Mesothelial cell of epicardium (in vitro differentiated cells): ENCODE results near the gene GRAP2. TPM values are rescaled to one million over a fixed set of nuclear protein-coding genes. Genes with fewer than 3 reads are reported as not detected.

Experiments
- DNase-seq, 2 experiments: peaks; one replicate each; pipeline ENCODE4 v3.0.0; 2021; ENCODE audit warnings: low spot score in 2 of 2; ENCODE audit not compliant: unreplicated experiment in 2 of 2
- H3K27ac Mint-ChIP-seq: 2 replicates; pipeline ENCODE4 v1.8.0; 2021; ENCODE audit warnings: mixed read lengths
- H3K27me3 Mint-ChIP-seq: 2 replicates; pipeline ENCODE4 v1.8.0; 2021; ENCODE audit warnings: low read depth, mixed read lengths
- H3K36me3 Mint-ChIP-seq: 2 replicates; pipeline ENCODE4 v1.8.0; 2021; ENCODE audit warnings: mixed read lengths
- H3K4me1 Mint-ChIP-seq: 2 replicates; pipeline ENCODE4 v1.8.0; 2021; ENCODE audit warnings: mixed read lengths
- H3K4me3 Mint-ChIP-seq: 2 replicates; pipeline ENCODE4 v1.8.0; 2021; ENCODE audit warnings: mild to moderate bottlenecking, moderate library complexity, mixed read lengths
- H3K9me3 Mint-ChIP-seq: 2 replicates; pipeline ENCODE4 v1.8.0; 2021; ENCODE audit warnings: mixed read lengths
- CTCF ChIP-seq: fragments of 200-600 bp; sonication (generic); IDR thresholded peaks from one replicate; pipeline ENCODE4 v1.5.0; 2021; ENCODE audit warnings: antibody characterized with exemption; ENCODE audit not compliant: unreplicated experiment
- total RNA-seq: library from RNA; stranded (reverse); gene quantifications from 3 replicates; pipeline ENCODE4 v1.2.1, GENCODE V29; 2021

GRAP2 gene
- total RNA-seq, 1 donor from 2014 or later, result not detected

- DNase-seq, result no peak
- Mint-ChIP-seq H3K27ac (no peak overlapping the region), H3K27me3 (peaks cover 63% of the 10 kb centered on the region), H3K4me3 (no peak overlapping the region), H3K36me3 (no peaks in the 10 kb centered on the region), H3K9me3 (no peaks in the 10 kb centered on the region), H3K4me1 (peaks cover 6% of the 10 kb centered on the region)
- TF ChIP-seq CTCF, result no peak
Measured at GRCh38 chr22:39933741-39934140, 32.9 kb downstream of the GRAP2 start.

GRCh38 chr22:39935116-39935515, 34.2 kb downstream of the GRAP2 start:
- TF ChIP-seq CTCF, result no peak
- DNase-seq, result no peak
- Mint-ChIP-seq H3K4me3 (no peak overlapping the region), H3K27me3 (peaks cover 66% of the 10 kb centered on the region), H3K36me3 (no peaks in the 10 kb centered on the region), H3K4me1 (peaks cover 9% of the 10 kb centered on the region), H3K27ac (no peak overlapping the region), H3K9me3 (no peaks in the 10 kb centered on the region)

- DNase-seq, result no peak
- Mint-ChIP-seq H3K4me1 (peaks cover 9% of the 10 kb centered on the region), H3K4me3 (no peak overlapping the region), H3K36me3 (no peaks in the 10 kb centered on the region), H3K27ac (no peak overlapping the region), H3K27me3 (peaks cover 71% of the 10 kb centered on the region), H3K9me3 (no peaks in the 10 kb centered on the region)
- TF ChIP-seq CTCF, result no peak
Measured at GRCh38 chr22:39935612-39936011, 34.7 kb downstream of the GRAP2 start.

GRCh38 chr22:39936523-39937145, 35.8 kb downstream of the GRAP2 start:
- H3K27ac Mint-ChIP-seq, result no peak overlapping the region
- H3K4me3 Mint-ChIP-seq, result no peak overlapping the region
- peaks cover 9% of the 10 kb centered on the region for H3K4me1 Mint-ChIP-seq
- peaks cover 75% of the 10 kb centered on the region for H3K27me3 Mint-ChIP-seq
- no peaks in the 10 kb centered on the region for H3K9me3 Mint-ChIP-seq
- no peak for TF ChIP-seq CTCF
- DNase-seq, result no peak
- no peaks in the 10 kb centered on the region for H3K36me3 Mint-ChIP-seq

- peaks cover 67% of the 10 kb centered on the region for H3K27me3 Mint-ChIP-seq
- no peak overlapping the region for H3K4me3 Mint-ChIP-seq
- H3K27ac Mint-ChIP-seq, result no peak overlapping the region
- H3K4me1 Mint-ChIP-seq, result peaks cover 9% of the 10 kb centered on the region
- no peaks in the 10 kb centered on the region for H3K9me3 Mint-ChIP-seq
- no peak for TF ChIP-seq CTCF
- no peak for DNase-seq
- no peaks in the 10 kb centered on the region for H3K36me3 Mint-ChIP-seq
Measured at GRCh38 chr22:39937906-39938305, 37.0 kb downstream of the GRAP2 start.
